Measurements from ENCODE around the gene PML.

PML gene

DNA sequence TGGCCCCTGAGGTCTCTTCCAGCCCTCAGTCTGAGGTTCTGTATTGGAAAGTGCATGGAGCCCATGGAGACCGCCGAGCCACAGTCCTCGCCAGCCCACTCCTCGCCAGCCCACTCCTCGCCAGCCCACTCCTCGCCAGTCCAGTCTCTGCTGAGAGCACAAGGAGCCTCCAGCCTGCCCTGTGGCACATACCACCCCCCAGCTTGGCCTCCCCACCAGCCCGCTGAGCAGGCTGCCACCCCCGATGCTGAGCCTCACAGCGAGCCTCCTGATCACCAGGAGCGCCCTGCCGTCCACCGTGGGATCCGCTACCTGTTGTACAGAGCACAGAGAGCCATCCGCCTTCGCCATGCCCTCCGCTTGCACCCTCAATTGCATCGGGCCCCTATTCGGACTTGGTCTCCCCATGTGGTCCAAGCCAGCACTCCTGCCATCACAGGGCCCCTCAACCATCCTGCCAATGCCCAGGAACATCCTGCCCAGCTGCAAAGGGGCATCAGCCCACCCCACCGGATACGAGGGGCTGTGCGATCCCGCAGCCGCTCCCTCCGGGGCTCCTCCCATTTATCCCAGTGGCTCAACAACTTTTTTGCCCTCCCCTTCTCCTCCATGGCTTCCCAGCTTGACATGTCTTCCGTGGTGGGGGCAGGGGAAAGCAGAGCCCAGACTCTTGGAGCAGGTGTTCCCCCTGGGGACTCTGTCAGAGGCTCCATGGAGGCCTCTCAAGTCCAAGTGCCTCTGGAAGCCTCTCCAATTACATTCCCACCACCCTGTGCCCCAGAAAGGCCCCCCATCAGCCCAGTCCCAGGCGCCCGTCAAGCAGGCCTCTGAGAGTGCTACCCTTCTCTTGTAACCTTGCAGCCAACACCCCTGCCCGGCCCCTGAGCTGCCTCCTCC lies 40.9 kb downstream of the PML start:
- no peak overlapping the region for H3K27ac ChIP-seq
- no peak for DNase-seq (ENCODE audit: low read depth, low spot score)

DNA sequence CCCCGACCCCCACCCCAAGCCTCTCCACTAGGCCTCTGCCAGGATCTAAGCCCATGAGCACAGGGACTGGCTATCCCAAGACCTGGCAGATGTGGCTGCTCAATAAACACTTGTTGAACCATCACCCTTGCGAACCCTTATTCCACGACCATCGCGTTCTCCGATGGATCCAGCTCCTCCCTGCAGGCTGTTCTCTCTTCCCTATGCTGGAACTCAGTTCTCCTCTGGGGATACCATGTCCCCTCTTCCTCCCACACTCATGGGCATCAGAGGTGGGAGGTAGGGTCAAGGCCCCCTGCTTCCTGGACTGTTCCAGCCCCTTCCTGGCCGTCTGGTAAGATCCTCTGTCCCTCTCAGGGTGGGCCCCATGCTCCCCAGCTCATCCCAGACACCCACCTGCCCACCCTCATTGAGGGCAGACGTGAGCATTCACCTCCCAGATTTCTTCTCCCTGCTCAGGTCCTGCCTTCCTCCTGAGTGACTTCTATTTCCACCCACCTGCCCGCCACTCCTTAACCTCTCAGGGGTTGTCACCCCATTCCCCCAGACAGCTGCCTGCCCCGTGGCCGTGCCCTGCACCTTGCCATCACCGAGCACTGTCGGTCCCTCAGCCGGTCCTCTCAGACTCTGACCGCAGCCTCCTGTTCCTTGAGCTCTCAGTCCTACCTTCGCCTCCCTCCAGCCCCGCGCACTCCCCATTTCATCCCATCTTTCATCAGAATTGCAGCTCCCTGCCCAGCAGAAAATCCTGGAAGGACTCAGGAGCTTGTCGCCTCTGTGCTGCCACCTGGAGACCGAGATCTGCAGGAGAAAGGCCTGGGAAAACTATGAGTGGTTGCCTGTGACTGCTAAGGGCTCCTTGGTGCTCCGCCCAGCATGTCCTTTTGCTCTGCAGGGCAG lies 42.0 kb downstream of the PML start:
- no peak for DNase-seq (ENCODE audit: low read depth, low spot score)
- no peak overlapping the region for H3K27ac ChIP-seq

DNA sequence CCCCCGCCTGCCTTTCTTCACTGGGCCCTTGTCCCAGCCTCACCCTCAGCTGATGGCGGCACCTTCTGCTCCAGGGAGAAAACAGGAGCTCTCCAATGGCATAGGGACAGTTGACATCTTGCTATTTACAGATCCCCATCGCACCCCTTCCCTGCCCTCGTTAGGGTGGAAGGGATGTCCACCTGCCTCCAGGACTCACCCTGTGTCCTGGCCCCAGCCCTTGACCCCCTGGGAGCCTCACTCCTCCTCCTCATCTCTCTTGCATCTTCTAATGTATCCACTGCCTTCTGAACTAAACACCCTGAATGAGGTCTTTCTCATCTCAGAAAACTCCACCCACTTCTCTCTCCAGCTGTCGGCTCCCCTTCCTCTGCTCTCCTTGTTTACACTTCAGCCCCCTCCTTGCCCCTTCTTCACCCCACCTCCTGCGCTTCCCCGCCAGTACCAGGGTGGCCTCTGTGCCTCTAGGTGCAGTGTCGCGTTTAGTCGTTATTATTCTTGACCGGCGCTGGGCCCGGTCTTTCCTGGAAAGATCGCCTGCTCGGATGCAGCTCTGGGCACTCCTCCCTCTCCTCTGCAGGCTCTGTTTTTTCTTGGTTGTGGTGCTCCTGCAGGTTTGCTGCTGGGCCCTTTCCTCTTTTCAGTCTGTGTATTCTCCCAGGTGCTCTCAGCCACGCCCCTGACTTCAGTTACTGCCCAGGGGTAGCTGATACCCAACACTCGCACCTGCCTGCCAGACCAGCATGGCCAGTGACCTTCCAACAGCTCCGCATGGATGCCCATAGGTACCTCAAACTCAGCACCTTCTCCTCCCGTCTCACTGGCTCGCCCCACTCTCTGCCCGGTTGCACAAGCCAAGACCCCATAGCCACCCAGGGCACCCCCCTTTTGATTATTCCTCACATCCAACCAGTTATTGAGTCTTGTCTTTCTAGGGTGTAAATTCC lies 42.9 kb downstream of the PML start:
- no peak overlapping the region for H3K27ac ChIP-seq
- no peak for DNase-seq (ENCODE audit: low read depth, low spot score)

DNA sequence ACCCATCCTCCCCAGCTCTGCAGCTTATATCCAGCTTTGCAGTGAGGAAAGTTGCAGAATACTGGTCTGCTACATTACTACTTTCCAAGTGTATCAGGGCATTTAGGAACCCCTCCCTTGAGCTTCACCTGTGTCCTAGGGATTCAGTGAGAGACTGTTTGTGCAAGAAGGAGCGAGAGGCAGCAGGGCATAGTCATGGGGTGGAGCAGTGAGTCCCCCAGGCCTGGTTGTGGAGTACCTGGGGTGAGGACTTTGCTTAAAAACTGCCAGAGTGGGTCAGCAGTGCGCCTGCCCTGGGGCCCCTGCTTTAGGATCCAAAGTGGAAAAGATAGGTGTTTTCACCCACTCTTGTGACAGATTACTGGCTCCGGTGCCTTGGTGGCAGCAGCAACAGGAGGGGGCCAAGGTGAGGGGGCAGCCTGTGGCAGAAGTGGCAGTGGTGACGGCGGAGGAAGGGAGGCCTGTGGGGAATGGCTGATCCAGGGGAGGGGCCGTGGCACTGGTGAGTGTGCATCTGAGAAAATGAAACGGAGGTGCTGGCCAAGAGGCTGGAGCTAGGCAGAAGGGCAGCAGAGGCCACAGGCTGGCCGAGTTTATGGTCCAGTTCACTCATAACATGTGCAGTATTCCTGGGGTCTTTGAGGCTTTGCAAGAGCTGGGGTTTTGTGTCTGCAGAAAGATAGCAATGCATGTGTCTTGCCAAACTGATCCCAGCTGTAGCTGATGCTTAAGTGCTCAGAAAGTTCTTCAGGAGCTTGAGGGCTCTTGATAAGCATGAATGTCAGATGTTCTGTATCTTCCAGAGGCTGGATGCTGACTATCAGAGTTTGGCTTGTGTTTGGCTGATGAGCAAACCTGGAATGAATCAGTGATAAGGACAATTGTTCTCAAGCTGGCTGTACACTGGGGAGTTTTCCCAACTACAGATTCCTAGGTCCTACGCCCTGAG lies 44.5 kb downstream of the PML start:
- no peak overlapping the region for H3K27ac ChIP-seq
- no peak for DNase-seq (ENCODE audit: low read depth, low spot score)

DNA sequence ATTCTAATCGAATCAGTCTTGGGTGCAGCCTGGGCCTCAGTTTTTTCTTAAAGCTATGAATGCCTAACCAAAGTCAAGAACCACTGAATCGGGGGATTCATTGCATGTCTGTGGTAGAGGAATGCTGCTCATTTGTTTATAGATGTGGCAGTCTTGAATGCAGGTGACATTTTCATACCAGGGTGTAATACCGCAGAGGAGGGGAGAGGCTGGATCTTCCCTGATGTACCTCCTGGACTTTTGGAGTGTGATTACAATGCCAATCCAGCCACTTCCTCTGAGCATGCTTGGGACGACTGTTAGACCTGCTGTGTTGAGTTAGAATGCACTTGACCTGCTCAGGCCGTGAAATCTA lies 45.1 kb downstream of the PML start:
- DNase-seq (ENCODE audit: low read depth, low spot score): no peak

DNA sequence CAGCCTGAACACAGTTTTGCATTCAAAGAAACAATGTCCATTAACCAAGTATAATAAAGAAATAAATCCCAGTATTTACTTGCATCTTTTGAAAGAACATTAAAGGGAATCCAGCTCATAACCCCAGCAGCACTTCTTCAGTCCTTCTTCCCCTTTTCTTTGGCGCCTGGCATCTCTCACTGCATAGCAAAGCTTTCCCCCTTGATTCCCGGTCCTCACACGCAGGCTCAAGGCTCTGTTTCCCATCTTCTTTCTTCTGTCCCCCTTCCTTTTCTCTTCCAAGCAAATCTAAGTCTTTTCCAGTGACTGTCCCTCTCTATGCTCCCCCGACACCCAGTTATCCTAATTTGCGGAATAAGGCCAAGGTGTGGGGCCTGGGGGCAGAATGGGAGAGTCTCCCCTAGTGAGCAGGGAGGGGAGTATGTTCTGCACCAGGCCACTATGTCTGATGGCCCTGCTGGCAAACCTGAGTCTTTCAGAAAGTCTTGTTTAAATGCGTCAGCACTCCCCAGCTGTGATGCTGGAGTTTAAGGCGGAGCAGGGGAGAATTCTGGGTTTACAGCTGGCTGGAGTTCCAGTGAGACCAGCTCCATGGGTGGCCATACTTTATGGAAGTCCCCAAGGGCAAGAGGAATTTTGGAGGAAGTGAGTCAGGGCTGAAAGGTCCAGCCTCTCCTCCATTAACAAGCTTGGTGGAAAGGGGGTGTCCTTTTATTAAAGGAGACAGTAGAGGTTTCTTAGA lies 45.8 kb downstream of the PML start:
- no peak overlapping the region for H3K27ac ChIP-seq
- DNase-seq (ENCODE audit: low read depth, low spot score): no peak

More for the DNA sequence above, 45.1 kb downstream of the PML start:
- H3K27ac ChIP-seq: no peak overlapping the region

DNA sequence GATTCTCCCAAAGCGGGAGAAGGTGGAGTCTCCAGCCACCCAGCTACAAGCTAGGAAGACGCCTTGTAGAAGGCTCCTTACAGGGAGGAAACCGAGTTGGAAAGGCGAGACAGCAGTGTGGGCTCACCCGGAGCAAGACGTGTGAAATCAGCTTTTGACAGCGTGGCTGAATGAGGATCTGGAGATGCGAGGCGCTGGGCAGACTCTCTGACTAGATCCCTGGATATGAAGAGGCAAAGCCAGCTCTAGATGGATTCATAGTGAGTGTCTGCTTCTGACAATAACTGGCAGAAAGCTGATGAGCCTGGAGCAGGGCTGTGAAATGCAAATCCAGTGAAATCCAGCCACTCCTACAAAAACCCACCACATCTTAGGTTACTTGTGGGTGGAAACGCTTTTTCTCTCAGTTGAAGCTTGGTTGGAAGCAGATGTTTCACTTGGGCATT lies 46.8 kb downstream of the PML start:
- DNase-seq (ENCODE audit: low read depth, low spot score): no peak
- H3K27ac ChIP-seq: no peak overlapping the region

DNA sequence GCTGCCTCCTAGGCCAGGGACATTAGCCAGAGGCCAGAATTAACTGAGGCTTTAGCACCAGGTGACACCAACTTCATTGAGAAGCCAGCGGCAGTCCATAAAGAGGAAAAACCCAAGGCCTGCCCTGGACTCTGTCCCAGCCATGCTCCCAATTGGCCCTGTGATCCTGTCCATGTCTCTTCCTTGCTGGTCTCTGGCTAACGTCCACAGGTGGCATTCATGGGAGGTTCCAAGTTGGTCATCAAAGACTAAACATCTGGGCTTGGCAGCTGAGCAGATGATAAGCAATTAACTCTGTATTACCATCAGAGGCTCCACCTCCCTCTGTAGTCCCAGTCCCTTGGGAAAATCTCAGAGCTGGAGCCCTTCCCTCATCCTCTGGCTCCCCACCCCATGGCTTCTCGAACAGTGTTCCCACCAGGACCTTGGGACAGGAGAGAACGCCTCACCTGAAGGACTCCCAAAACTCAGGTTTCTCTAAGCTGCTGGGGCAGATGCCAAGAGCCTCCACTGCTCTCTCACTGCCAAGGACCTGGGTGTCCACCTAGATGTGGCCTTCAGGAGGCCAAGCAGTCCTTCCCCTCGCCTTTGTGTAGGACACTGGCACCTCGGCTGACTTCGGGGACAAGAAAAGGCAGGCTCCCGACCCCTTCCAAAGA lies 47.4 kb downstream of the PML start:
- no peak for DNase-seq (ENCODE audit: low read depth, low spot score)
- no peak overlapping the region for H3K27ac ChIP-seq

DNA sequence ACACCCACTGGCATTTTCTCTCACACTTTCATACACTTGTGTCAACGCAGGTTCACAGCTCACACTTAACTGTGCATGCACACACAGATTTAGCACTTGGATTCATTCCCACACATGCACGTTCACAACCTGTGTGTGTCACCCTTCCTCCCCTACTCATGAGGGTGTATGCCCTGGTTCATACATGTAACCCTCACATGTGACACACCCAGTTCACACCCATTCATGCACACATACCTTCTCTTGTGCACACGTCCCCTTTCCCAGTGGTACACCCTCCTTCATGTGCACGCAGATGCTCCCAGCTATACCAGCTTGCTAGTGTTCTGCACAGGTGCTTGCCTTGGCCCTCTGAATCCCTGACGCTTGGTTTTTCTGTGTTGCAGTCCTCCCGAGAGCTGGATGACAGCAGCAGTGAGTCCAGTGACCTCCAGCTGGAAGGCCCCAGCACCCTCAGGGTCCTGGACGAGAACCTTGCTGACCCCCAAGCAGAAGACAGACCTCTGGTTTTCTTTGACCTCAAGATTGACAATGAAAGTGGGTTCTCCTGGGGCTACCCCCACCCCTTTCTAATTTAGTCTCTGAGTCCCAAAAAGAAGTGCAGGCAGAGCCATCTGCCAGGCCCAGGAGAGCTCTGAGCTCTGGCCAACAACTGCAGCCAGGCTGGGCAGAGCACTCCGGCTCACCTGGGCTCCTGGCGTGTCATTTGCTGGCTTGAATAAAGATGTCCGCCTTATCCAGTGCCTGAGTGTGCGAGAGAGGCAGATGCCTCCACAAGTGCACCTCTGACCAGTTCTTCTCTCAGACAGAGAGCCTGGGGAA lies 48.3 kb downstream of the PML start:
- no peak for DNase-seq (ENCODE audit: low read depth, low spot score)
- H3K27ac ChIP-seq: no peak overlapping the region

DNA sequence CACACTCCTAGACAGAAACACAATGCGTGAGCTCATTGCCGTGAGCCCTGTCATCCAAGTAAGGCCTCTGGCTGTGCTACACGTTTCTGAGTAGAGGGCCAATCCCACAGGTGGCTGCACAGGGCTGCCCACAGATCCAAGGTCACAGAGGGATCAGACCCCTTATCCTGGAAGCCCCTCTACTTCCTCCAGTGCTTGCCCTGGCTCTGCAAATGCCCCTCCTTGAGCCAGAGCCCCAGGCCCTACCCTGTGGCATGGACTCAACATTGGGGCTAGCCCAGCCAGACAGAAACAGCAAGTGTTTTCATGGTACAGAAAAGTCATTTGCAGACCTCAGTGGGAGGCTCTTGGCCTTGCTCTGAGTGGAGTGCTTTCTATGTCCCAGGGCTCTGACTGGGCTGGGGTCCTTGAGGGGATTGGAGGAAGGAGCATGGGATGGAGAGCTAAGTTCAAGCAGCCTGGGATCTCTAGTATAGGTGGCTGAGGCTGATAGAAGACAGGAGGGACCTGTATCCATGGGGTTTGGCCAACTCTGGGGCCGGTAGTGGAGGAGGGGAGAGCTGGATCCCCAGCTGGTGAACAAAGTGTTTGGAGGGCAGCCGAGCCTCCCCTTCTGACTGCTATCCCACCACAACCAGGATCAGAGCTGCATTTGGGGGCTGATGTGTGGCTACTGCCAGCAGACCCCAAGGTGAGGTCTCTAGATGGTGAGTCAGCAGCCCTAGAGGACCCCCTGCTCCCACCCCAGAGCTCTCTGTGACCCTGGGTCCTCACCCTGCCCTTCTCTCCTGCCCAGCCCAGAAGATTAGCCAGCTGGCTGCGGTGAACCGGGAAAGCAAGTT lies 49.1 kb downstream of the PML start:
- no peak for DNase-seq (ENCODE audit: low read depth, low spot score)
- H3K27ac ChIP-seq: no peak overlapping the region

DNA sequence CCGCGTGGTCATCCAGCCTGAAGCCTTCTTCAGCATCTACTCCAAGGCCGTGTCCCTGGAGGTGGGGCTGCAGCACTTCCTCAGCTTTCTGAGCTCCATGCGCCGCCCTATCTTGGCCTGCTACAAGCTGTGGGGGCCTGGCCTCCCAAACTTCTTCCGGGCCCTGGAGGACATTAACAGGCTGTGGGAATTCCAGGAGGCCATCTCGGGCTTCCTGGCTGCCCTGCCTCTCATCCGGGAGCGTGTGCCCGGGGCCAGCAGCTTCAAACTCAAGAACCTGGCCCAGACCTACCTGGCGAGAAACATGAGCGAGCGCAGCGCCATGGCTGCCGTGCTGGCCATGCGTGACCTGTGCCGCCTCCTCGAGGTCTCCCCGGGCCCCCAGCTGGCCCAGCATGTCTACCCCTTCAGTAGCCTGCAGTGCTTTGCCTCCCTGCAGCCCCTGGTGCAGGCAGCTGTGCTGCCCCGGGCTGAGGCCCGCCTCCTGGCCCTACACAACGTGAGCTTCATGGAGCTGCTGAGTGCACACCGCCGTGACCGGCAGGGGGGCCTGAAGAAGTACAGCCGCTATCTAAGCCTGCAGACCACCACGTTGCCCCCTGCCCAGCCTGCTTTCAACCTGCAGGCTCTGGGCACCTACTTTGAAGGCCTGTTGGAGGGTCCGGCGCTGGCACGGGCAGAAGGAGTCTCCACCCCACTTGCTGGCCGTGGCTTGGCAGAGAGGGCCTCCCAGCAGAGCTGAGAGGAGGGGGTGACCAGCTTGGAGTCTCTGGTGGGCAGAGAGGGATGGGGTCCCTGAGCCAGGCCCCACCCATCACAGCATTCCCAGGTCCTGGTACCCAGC lies 50.0 kb downstream of the PML start:
- no peak overlapping the region for H3K27ac ChIP-seq
- DNase-seq (ENCODE audit: low read depth, low spot score): no peak

DNA sequence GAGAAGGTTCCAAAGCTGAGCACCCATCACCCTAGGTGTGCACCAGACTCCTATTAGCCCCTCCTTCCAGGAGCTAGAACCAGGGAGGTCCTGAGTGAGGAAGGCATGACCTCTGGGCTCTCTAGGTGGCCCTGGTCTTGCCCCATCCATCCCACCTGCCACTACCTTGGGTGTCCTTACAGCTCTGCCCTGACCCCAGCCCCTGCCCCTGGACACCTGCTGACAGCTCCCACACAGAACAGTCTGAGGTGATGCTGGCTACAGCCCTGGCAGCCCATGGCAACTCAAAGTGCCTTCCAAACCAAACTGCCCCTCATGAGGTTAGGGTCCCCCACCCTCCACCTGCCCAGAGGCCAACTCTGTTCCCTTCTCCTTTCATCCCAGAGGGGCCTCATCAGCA lies 50.7 kb downstream of the PML start:
- no peak overlapping the region for H3K27ac ChIP-seq
- no peak for DNase-seq (ENCODE audit: low read depth, low spot score)

DNA sequence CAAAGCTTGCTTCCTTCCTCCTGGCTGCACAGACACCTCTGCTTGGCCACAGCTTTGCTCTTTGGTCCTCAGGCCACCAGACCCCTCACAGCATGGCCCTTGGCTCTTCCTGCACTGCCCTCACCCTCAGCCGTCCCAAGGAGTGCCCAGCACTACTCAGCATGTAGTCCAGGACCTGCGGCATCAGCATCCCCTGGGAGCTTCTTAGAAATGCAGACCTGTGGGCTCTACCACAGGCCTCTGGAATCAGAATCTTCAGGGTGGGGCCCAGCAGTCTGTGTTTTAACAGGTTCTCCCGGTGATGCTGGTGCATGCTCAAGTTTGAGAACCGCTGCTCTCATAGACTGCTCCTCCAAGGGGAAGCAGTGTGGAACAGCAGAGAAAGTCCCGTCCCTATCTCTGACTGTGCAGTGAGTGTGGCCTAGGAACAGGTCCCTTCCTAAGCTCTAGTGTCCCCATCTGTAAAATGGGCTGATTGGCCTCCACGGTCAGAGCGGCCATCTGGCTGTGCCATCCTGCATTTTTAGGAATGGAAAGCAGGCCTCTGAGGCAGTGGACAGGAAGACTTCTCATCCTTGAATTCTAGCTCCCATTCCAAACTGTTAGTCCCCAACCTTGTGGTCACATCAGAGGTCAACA lies 51.2 kb downstream of the PML start:
- DNase-seq (ENCODE audit: low read depth, low spot score): no peak
- H3K27ac ChIP-seq: no peak overlapping the region

DNA sequence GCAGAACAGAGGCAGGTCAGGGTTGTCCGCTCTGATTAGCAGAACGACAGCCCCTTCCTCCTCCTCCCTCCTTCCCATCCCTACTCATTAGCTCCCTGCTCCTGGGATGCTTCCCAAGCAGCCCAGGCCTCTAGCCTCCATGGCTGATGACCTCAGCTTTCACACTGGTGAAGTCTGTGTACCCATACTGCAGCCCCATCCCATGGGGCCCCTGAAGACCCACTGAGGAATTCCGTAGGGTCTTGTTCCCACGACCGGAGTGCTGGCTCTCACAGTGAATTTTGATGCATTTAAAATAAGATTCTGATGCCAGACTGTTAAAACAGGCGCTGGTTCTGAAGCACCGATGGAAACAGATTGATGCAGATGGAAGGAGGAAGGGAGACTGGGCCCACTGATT lies 51.8 kb downstream of the PML start:
- DNase-seq (ENCODE audit: low read depth, low spot score): no peak
- H3K27ac ChIP-seq: no peak overlapping the region

DNA sequence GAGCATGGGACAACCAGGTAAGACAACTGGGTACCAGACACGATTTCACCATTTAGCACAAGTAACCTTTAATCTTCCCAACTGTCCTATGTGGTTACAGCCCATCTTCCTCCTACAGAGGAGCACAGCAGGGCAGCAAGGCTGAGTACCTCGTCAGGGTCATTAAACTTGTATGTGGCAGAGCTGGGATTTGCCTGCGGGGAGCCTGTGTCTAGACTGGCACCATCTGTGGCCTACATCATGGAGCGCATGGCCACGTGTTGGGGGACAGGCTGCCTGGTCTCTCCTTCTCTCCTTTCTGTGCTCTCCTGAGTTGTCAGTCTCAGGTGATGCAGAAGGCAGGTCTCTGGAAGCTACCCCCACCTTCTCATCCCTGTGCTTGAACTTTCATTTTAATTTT lies 55.6 kb downstream of the PML start:
- DNase-seq (ENCODE audit: low read depth, low spot score): no peak
- no peak overlapping the region for H3K27ac ChIP-seq

Measured in epithelial cell of prostate (primary cell).